Transverse colon (tissue), 4 donors: ENCODE measurements around the gene FBLN2.

Source experiments
- EP300 ChIP-seq: sonication (generic); formaldehyde crosslinking; IDR thresholded peaks from one replicate; pipeline ENCODE4 v1.6.1; 2017; ENCODE audit warnings: antibody characterized with exemption, low read depth
- POLR2A ChIP-seq: fragments of 450-650 bp; IDR thresholded peaks from one replicate; pipeline ENCODE4 v1.6.1; 2016; ENCODE audit warnings: antibody characterized with exemption, mild to moderate bottlenecking, moderate library complexity
- POLR2AphosphoS5 ChIP-seq, 3 donors: sonication (generic); formaldehyde crosslinking; IDR thresholded peaks; one replicate each; pipeline ENCODE4 v1.6.1; 2016; ENCODE audit warnings: antibody characterized with exemption in 3 of 3
- TF ChIP-seq, protein P1 (sequence below), 5 experiments: fragments of 200-600 bp in 3 of 5; fragments of 450-650 bp in 2 of 5; sonication (generic) in 3 of 5; IDR thresholded peaks; 1 replicate in 2 of 5; 2 replicates in 3 of 5; pipeline ENCODE4 v1.5.1; 2016 to 2017; ENCODE audit warnings: antibody characterized with exemption in 5 of 5, inconsistent platforms in 3 of 5, mild to moderate bottlenecking in 2 of 5, moderate library complexity in 1 of 5

GRCh38 chr3:13584901-13585300 lies 36.0 kb downstream of the FBLN2 start:
- TF ChIP-seq EP300, result no peak
- TF ChIP-seq, protein P1, sequence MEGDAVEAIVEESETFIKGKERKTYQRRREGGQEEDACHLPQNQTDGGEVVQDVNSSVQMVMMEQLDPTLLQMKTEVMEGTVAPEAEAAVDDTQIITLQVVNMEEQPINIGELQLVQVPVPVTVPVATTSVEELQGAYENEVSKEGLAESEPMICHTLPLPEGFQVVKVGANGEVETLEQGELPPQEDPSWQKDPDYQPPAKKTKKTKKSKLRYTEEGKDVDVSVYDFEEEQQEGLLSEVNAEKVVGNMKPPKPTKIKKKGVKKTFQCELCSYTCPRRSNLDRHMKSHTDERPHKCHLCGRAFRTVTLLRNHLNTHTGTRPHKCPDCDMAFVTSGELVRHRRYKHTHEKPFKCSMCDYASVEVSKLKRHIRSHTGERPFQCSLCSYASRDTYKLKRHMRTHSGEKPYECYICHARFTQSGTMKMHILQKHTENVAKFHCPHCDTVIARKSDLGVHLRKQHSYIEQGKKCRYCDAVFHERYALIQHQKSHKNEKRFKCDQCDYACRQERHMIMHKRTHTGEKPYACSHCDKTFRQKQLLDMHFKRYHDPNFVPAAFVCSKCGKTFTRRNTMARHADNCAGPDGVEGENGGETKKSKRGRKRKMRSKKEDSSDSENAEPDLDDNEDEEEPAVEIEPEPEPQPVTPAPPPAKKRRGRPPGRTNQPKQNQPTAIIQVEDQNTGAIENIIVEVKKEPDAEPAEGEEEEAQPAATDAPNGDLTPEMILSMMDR (IDR thresholded peaks at IDR 0.05), result no peak
- no peak for TF ChIP-seq POLR2A
- TF ChIP-seq POLR2AphosphoS5 (IDR thresholded peaks at IDR 0.05), result no peak
